Left renal cortex interstitium (tissue), 4 donors: ENCODE measurements around the gene OVOL1. TPM values are rescaled to one million over a fixed set of nuclear protein-coding genes. Genes with fewer than 3 reads are reported as not detected.

Source experiments
- DNase-seq, 4 donors: peaks; one replicate each; pipeline ENCODE4 v3.0.0-alpha.2; 2013; ENCODE audit warnings: low read depth in 4 of 4, low spot score in 2 of 4, missing footprints in 1 of 4
- polyA plus RNA-seq, 4 donors: library from polyadenylated mRNA; unstranded; fragments of 120-200 nt; gene quantifications; one replicate each; pipeline ENCODE4 v1.2.1, GENCODE V29; 2013; ENCODE audit not compliant: insufficient read length in 4 of 4

Gene OVOL1
- polyA plus RNA-seq, 4 donors: 9.2 to 16.6 (median 13.4) TPM

DNA sequence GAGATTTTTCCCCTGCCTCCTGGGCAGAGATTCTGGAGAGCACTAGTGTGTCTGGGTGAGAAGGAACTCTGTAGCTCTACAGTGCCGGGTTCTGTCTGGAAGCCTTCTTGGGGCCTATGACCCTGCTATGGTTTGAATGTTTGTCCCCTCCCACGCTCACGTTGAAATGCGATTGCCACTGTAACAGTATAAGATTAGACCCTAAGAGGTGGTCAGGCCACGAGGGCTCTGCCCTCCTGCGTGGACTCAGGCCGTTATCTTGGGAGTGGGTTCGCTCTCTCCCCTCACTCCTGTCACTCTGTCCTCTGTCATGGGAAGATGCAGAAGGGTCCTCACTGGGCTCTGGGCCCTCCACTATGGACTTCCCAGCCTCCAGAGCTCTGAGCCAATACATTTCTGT lies 9.6 kb upstream of the OVOL1 start:
- no peak for DNase-seq

DNA sequence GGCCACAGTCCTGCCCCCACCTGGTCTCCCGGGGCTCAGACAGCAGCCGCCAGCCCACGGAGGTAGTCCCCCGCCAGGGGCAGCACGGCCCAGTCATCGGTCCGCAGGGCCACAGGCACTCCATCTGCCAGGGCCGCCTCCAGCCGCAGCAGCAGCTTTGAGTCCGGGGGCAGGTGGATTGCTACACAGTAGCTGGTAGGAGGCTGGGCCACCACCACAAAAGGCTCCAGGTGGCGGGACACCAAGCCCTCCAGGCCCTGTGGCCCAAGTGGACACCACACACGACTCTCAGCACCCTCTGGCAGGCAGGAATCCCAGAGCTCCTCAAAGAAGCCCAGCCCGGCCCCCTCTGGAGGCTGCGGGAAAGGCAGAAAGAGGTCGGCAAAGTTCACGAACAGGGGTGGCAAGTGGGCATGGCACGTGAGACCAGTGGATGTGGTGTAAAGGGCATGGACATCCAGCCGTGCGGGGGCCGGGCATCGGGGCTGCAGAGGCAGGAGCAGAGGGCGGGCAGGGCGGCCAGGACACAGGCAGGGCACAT lies 9.0 kb upstream of the OVOL1 start:
- DNase-seq: no peak

DNA sequence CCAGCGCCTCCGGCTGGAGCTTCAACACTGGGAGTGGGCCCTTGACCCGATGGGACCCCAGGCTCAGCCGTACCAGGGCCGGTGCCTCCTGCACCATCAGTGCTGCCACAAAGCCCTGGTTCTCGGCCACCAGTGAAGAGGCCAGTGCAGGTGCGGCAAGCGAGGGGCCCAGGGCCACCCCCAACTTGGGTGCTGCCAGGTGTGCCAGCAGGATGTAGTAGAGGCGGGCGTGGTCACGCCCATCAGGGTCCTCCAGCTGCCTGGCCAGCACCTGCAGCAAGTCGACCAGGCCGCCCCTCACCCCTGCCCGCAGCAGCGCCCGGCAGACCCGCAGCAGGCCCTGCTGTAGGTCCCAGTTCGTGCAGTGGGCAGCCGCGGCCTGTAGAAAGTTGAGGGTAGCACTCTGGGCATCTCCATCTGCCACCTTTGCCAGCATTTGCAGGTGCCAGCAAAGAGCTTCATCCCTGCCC lies 8.4 kb upstream of the OVOL1 start:
- DNase-seq: no peak

DNA sequence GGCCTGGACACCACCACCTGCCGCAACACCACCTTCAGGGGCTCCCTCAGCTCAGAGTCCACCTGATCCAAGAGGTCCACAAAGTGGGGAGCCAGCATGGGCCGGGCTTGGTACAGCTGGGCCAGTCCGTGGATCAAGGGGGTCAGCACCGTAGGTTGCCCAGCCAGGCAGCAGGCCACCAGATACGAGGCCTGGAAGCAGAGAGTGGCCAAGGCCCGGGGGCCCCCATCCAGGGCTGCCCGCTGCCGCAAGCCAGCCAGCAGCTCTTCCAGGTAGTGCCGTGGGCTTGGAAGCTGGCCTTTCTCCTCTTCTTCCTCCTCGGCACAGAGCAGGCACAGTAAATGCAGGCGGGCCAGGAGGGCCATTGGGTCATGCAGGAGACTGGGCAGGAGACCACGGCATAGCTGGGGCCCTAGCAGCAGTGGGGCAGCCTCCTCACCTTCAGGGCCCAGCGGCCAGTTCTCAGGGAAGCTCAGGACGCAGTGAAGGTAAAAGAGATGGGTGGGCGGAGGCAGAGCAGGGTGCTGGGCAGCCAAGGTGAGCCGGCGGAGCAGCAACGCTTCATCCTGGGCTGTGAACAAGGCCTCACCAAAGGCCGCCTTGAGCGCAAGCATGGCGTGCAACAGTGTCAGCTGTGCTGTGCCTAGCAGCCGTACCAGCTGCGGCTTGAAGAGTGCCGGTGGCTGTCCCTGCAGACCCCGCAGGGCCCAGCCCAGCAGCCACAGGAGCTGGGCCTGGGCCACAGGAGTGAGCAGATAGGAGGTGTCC lies 7.8 kb upstream of the OVOL1 start:
- DNase-seq: no peak

DNA sequence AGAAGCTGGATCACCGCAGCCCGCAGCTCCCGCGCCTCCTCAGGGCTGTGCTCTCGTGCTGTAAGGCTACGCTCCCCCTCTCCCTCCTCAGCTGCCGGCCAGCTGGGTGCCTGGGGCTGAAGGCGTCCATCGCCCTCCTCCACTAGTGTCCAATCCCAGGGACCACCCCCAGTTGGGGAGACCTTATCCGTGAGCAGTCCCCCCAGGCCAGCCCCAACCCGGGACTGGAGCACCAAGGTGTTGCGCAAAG lies 7.3 kb upstream of the OVOL1 start:
- no peak for DNase-seq

DNA sequence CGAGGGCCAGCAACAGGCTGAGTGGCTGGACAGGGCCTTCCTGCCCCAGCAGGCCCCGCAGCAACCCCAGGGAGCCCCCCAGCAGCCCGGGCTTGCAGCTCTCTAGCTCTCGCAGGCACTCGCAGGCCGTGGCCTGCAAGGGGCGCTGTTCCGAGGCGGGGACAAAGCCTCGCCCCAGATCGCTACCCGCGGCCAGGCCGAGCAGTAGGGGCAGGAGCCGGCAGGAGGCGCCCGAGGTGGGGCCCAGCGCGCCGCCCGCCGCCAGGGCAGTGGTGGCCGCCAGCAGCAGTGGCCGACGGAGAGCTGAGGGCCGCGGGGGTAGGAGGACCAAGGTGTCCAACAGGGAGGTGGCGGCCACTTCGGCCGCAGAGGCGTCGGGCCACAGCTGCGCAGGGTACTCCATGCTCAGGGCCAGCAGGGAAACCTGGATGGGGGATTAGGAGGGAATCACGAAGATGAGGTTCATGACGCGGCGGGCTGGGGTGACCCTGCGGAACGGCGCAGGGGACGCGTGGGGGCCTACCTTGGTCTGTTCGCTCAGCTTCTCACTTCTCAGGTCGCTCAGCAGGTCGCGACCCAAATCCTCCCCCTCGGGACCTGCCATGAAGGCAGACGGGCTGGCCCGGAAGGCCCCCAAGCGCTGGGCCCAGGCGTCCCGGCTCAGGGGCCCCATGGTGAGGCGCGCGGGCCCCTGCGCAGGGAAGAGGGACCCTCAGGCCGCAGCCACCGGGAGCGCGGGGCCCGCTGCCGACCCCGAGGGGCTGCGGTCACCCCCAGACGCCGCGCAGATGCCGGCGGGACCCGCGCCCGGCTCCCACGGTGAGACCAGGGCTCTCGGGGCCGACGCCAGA lies 6.7 kb upstream of the OVOL1 start:
- DNase-seq: no peak

DNA sequence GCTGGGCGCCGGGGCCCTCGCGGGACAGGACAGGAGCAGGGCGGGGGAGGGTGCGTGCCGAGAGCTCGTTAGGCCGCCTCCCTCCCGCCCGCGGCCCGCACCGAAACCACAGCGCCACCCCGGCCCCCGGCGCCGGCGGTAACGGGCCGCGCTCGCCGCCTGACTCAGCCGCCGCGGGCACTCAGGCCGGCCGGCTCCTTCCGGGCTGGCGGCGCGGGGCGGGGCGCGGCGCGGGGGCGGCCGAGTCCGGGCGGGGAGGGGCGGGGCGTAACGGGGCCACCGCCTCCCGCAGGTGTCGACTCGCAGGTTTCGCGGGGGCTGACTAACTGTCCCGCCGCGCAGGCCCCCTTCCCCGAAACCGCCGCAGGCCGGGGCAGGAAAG lies 6.1 kb upstream of the OVOL1 start, which contains the start of gene AP5B1:
TSS of gene AP5B1 (minus strand) at position 207 of the 382 bp plus-strand sequence. CDS start 385 bp downstream, outside the sequence.
- no peak for DNase-seq

DNA sequence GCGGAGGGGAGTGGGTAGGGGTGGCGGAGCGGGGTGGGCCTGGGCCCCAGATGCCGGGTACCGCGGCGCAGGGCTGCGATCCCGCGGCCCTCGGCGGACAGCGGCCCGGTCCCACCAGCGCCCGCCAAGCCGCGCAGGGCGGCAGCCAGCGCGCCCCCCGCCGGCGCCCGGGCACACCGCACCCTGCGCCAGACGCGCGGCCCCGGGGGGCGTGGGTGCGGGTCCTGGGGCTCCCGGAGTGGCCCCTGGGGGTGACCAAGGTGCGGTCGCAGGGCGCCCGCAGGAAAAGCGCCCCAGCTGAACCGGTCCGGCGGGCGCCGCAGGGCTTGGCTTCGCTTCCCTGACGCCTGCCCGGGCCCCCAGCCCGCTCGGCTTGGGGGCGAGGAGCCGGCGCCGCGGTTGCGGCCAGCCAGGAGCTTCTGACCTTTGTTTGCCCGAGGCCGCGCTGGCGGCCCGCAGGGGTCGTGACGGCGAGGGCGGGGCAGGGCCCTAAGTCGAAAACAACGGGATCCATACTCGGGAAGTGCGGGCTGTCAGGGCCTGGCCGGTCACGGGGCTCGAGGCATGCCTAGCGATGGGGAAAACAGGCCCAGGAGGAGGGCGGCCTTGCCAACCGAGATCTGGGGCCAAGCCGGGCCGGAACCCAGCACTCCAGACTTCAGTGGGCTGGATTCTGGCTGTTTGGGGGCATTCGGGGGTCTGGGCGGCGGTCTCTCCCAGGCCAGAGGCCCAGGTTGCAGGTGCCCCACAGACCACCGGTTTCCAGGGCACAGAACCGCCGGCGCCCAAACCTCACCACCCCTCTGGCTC lies 5.5 kb upstream of the OVOL1 start:
- no peak for DNase-seq

DNA sequence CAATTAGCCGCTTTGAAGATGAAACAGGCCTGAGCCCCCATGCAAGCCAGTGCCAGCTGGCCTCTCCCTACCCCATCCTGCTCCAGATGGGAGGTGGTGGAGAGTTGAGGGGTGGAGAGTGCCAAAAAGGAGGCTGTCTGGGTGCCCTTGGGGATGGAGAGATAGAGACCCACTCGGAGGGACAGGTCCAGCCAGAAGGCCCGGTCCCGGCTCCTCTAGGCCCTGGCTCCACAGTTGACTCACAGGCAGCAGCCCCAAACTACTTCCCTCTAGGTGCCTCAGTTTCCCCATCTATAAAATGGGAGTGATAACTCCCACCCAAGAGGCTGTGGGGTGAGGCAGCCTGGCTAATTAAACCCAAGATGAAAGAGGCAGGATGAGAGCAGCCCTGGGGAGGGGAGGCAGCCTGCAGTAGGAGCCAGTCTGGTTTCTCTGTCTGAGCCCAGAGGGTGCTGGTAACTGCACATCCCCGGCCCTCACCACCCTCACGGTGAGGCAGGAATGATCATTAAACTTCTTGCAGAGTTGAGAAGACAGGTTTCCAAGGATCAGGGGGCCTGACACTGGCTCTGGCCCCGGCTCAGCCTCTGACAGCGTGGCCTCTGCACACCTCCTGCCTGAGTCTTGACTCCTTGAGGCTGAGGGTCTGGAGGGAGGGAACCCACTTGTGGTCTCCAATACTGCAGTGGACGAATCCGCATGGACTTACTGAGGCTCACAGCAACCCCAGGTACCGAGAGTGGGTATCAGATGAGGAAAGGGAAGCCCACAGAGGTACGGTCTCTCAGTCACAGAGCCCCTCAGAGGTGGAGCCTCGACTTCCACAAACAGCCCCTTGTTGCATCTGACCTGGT lies 4.7 kb upstream of the OVOL1 start:
- no peak for DNase-seq

DNA sequence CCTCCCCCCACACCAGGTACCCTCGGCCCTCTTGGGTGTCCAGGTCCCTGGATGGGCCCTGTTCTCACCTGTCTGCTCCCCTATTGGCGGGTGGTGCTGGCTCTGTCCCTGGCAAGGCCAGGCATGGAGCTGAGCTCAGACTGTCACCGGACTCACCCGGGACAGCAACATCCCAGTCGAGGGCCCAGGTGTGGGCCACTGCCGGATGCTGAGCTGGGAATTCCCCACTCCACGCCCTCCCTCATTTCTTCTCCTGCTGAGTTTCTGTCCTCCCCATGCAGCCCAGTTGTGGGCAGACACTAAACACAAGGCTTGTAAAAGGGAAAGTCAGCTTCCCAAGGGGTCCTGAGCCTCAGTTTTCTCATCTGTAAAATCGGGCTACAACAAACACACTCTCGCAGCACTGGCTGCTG lies 4.0 kb upstream of the OVOL1 start:
- no peak for DNase-seq

DNA sequence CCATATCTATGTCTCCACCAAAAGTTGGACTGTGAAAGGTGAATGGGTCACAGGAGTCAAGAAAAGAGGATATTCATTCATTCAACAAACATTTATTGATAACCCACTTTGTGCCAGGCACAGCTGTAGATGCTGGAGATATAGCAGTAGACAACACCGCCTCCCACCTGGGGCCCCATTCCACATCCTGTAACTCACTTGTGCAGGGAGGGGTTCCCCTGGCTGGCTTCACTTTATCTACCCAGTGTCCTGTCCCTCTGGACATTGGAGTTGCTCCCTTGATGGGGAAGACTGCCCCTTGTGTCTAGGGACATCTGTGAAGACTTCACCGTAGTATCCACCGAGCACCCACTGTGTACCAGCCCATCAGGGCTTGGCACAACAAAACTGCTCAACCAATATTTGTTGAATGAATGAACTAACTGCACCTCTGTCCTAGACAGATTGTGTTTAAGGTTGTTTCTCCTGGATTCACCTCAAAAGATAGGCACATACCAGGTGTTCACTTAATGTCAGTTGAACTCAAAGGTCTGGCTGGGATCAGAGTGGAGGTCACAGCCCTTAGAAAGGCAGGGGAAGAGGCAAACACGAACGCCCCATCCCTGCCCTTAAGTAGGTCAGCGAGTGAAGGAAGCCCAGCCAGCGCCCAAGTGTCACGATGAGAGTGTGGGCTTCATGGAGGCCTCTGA lies 1.4 kb upstream of the OVOL1 start:
- no peak for DNase-seq

DNA sequence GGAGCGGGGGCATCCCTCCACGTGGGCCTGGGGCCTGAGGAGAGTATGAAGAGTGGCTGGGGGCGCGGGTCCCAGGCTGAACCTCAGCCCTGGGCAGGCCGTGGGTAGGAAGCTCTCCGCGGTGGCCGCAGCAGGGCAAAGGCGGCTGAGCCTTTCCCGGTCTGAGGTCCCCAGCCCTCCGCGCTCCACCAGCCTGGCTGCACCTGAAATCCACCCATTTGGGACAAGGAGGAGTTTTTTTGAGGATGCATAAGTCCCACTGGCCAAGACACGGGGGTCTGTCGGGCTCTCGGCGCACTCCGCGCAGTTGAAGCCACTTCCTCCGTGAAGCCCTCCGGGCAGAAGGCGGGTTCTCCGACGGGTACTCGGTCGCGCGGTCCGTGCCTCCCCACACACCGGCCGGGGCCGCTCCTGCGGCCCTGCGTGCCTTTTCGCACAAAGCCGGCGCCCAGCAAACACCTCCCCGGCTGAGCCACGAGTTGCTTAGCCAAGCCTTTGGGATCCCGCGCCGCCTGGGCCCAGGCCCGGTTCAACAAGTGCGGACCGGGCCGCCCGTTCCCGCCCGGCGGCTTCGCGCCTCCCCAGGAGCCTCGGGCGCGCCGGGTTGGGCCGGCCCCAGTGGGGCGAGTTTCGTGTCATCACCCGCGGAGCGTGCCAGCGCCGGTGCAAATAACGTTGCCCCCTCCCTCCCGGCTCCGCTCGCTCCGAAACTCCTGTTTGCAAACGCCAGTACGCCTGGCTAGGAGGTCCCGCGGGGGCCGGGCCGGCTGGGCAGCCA lies 666 bp upstream of the OVOL1 start:
- DNase-seq: no peak

DNA sequence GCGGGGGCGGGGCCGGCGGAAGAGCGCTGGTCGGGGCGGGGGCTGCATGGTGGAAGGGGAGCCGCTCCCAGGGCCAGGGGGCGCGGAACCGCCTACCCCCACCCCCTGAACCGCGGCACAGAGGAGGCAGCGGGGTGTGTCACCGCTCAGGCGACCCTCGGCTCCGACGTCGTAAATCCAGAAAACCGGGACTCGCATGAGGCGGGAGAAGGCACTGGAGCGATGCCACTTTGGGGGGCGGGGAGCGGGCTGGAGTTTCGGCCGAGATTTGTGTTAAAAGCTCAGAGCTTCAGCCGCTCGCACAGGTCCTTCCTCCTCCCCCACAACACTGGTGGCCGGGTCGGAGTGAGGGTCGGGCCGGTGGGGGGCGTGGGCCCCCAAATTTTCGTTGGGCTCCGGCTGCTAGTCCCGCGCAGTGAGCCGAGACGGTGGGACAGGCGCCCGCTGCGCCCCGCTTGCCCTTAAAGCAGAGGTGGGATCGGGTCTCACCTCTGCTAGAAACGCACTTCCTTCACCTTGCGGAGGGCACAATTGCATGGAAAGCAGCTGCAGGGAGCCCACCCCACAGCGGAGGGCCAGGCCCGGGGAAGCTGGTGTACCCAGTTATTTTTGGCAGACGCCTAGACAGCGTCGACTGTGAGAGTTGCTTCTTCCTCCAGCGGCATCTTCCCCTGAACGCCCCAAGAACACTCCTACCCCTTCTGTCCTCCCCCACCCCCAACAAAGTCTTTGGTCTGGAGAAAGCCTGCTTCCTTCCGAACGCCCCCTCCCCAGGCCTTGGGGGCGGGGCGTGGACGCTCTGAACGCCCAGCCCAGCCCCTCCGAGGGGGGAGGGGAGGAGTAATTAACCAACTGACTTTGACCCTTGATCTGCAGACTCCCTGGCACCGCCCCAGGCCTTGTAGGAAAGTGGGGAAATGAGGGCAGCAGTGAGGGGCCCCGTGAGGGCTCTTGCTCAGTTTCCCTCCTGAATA lies 1.1 kb downstream of the OVOL1 start:
- no peak for DNase-seq

DNA sequence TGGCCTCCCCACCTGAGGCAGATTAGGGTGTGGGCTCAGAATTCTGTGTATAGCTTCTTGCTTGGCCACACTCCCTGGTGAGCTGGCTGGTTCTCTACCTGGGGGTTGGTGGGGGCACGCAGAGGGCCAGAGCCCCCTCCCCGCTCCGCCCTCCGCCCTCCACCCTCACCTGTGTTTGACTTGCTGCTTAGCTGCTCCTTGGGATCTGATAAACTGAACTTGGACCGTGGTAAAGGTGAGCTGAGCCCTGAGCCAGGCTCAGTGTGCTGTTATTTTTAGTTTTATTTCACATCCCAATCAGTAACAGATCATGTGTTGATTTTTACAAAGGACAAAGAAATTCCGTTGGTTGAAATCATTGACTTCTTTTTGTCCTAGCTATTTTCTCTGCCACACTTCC lies 2.0 kb downstream of the OVOL1 start:
- DNase-seq: no peak

DNA sequence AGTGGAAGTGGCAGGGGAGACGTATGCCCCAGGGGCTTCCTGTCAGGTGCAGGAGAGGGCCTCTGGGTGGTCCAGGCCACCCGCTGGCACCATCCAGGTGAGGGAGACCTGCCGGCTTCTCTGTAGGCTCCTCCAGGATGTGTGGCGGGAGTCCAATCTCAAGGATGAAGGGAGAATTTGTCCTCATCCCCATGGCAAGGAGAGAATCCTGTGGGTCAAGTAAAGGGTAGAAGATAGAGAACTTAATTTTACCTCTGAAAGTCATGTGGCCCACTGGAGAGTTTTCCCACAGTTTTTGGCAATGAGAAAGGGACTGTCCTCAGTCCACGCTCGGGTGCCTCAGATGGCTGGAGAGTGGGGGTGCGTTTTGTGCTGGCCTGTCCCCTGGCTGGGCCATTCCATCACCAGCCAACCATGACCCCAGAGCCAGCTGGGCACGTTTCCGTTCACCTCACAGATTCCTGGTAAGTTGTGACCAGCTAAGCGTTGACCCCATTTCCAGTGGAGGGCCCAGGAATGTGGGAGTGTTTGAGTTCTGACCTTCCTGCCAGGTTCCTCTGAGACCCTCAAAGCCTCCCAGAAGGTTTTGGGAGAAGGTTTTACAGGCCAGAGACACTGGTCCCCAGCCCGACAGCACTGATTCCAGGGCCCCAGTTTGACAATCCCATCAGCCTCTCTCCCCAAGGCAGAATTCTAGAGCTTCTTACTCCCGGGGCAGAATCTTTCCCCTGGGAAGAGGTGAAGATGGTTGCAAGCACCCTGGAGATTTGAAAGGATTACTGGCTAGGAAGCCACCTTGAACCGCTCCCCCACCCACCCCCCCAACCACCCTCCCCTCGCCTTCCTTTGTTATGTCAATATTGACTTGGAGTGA lies 2.6 kb downstream of the OVOL1 start:
- no peak for DNase-seq

DNA sequence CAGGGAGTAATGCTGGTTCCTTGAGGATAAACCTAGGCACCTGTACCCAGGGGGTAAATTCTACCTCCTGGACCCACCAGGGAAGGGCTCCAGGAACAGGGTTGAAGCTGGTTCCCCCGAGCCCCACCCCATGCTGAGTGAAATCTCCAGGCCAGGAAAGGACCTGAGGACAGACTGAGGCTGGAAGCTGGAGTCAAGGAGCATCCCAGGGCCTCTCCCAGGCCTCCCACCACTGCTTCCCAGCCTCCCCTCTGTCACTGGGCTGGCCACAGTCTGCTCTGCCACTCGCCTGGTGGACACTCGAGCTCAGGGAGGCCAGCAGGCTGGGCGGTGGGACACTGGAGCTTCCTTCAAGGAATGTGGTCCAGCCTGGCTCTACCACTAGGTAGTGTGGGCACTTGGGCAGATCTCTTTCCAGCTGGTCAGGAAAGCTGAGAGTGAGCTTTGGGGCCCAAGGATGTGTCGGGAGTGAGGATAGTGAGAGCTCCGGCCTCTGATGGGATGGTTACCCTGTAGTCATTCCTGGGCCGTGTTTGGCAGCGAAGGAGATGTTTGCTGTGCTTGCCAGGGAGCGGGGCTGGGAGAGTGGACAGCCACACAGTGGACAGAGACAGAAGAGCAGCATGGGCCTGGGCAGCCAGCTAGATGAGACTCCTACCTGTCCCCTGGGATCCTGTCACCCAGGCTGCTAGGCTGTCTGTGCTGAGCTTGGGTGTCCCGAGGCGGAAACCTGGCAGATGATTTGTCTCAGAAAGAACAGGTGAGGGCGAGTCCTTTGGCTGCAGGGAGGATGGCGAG lies 3.4 kb downstream of the OVOL1 start:
- DNase-seq: no peak
